Panc1 (cell line): ENCODE measurements around the gene HK3. TPM values are rescaled to one million over a fixed set of nuclear protein-coding genes. Genes with fewer than 3 reads are reported as not detected.

Experiments
- ATAC-seq: fragments of 200-7000 bp; cut with Tn5 transposase; 2 replicates; pipeline ENCODE4 v1.9.1; 2020; ENCODE audit warnings: mild to moderate bottlenecking, moderate library complexity
- BruUV-seq: library from RNA; stranded (reverse); fragments of 400-500 nt; replicated peaks from 2 replicates; lab custom pipeline; 2021; lab: Mats Ljungman, UMichigan
- CTCF ChIA-PET: fragments of 300-600 bp; sonication (Branson Sonifier 250); formaldehyde crosslinking; loops from one replicate; lab custom pipeline; 2022; ENCODE audit warnings: antibody characterized with exemption; lab: Charles Lee
- POLR2A ChIA-PET: fragments of 300-600 bp; sonication (Branson Sonifier 250); formaldehyde crosslinking; loops from one replicate; lab custom pipeline; 2022; ENCODE audit warnings: antibody characterized with exemption; lab: Charles Lee
- DNase-seq: peaks from one replicate; pipeline ENCODE4 v3.0.0-alpha.2; 2010; ENCODE audit warnings: low read depth, low spot score
- H3K27ac ChIP-seq: 2 replicates; pipeline ENCODE4 v1.5.1; 2011; ENCODE audit warnings: mild to moderate bottlenecking, low read length, inconsistent platforms
- H3K27me3 ChIP-seq: fragments of 200-500 bp; sonication (Bioruptor generic); 2 replicates; pipeline ENCODE4 v1.6.0; 2014; ENCODE audit warnings: low read length, inconsistent platforms; ENCODE audit not compliant: control insufficient read depth, insufficient read depth
- H3K36me3 ChIP-seq: fragments of 200-500 bp; sonication (Bioruptor generic); 2 replicates; pipeline ENCODE4 v1.5.1; 2014; ENCODE audit warnings: inconsistent platforms, mild to moderate bottlenecking, low read length, moderate library complexity; ENCODE audit not compliant: control insufficient read depth, insufficient read depth
- H3K4me1 ChIP-seq: 2 replicates; pipeline ENCODE4 v1.5.1; 2011; ENCODE audit warnings: inconsistent platforms, mild to moderate bottlenecking, low read length, moderate library complexity; ENCODE audit not compliant: control insufficient read depth, insufficient read depth
- H3K4me3 ChIP-seq, 2 experiments: 2 replicates each; pipeline ENCODE4 v1.5.1; 2011 to 2012; ENCODE audit warnings: low read depth in 2 of 2, low read length in 2 of 2, mild to moderate bottlenecking in 2 of 2, inconsistent platforms in 1 of 2, moderate library complexity in 1 of 2
- H3K9me3 ChIP-seq: fragments of 200-500 bp; sonication (Bioruptor generic); 2 replicates; pipeline ENCODE4 v1.5.1; 2014; ENCODE audit warnings: low read depth, mild to moderate bottlenecking, inconsistent platforms, low read length, moderate library complexity; ENCODE audit not compliant: control insufficient read depth, insufficient read depth
- CTCF ChIP-seq: fragments of 450-650 bp; IDR thresholded peaks from 2 replicates; pipeline ENCODE4 v1.5.1; 2017; ENCODE audit warnings: mild to moderate bottlenecking
- POLR2AphosphoS5 ChIP-seq: IDR thresholded peaks from 2 replicates; pipeline ENCODE4 v1.6.1; 2012; ENCODE audit warnings: mild to moderate bottlenecking, low read depth, low read length, moderate library complexity
- SIN3A ChIP-seq: IDR thresholded peaks from 2 replicates; pipeline ENCODE4 v1.6.1; 2012; ENCODE audit warnings: low read depth, mild to moderate bottlenecking, low read length, moderate library complexity, borderline replicate concordance; ENCODE audit not compliant: insufficient read depth
- TCF7L2 ChIP-seq: IDR thresholded peaks from 2 replicates; pipeline ENCODE4 v1.6.1; 2011; ENCODE audit warnings: mild to moderate bottlenecking, low read depth, low read length, inconsistent platforms
- in situ Hi-C: cut with HindIII; loops from 2 replicates; pipeline ENCODE4 v1.10.0; 2016; ENCODE audit warnings: low sequenced_read_pairs, low pct_unique_long_range_greater_than_20kb
- intact Hi-C: fragments of 100-400 bp; cut with micrococcal nuclease; formaldehyde crosslinking; loops from one replicate; pipeline ENCODE4 v1.10.0; 2022; ENCODE audit not compliant: unreplicated experiment
- total RNA-seq: library from RNA; stranded (reverse); gene quantifications from one replicate; pipeline ENCODE4 v1.2.1, GENCODE V29; 2021; ENCODE audit not compliant: unreplicated experiment
- TF ChIP-seq, protein P1 (sequence below), 2 experiments: IDR thresholded peaks; 2 replicates each; pipeline ENCODE4 v1.6.1; 2011 to 2012; ENCODE audit warnings: low read depth in 2 of 2, control low read depth in 1 of 2, low read length in 1 of 2, mild to moderate bottlenecking in 1 of 2, moderate library complexity in 1 of 2; ENCODE audit not compliant: insufficient read depth in 1 of 2

Gene HK3
- total RNA-seq, 1 experiment from 2014 or later, result not detected

DNA sequence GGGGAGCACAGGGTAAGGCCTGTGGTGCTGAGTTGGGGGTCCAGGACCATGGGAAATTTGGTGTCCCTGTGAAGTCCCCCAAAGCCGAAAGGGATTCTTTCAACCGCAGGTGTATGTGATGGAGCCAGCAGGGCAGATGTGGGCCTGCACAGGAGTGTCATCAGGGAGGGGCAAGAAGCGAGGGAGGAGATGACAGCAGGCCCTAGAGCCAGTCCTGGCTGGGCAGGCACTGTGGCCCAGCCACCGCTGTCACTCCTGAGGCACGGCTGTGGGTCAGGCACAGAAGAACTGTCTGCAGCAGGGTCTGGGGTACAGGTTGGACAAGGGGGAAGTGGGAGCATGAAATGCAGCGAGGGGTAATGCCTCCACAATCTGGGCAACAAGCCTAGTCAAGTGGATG, 4.8 kb downstream of the HK3 start:
- H3K4me3 ChIP-seq, result no peak overlapping the region
- intact Hi-C loops, result no loop called here
- ATAC-seq (no peak), DNase-seq (no peak)
- BruUV-seq, result no TSS peak
- in situ Hi-C loops, result no loop called here
- TF ChIP-seq CTCF (no peak), TCF7L2 (no peak), SIN3A (no peak), POLR2AphosphoS5 (no peak)
- TF ChIP-seq, protein P1, sequence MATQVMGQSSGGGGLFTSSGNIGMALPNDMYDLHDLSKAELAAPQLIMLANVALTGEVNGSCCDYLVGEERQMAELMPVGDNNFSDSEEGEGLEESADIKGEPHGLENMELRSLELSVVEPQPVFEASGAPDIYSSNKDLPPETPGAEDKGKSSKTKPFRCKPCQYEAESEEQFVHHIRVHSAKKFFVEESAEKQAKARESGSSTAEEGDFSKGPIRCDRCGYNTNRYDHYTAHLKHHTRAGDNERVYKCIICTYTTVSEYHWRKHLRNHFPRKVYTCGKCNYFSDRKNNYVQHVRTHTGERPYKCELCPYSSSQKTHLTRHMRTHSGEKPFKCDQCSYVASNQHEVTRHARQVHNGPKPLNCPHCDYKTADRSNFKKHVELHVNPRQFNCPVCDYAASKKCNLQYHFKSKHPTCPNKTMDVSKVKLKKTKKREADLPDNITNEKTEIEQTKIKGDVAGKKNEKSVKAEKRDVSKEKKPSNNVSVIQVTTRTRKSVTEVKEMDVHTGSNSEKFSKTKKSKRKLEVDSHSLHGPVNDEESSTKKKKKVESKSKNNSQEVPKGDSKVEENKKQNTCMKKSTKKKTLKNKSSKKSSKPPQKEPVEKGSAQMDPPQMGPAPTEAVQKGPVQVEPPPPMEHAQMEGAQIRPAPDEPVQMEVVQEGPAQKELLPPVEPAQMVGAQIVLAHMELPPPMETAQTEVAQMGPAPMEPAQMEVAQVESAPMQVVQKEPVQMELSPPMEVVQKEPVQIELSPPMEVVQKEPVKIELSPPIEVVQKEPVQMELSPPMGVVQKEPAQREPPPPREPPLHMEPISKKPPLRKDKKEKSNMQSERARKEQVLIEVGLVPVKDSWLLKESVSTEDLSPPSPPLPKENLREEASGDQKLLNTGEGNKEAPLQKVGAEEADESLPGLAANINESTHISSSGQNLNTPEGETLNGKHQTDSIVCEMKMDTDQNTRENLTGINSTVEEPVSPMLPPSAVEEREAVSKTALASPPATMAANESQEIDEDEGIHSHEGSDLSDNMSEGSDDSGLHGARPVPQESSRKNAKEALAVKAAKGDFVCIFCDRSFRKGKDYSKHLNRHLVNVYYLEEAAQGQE (IDR thresholded peaks at IDR 0.05; ENCODE audit: insufficient read depth in 1 of 2, low read depth in 2 of 2, low read length in 1 of 2), result no peak
- no peaks in the 10 kb centered on the region for H3K36me3 ChIP-seq
- no peaks in the 10 kb centered on the region for H3K4me1 ChIP-seq
- POLR2A ChIA-PET, result no interaction called here
- H3K9me3 ChIP-seq, result no peaks in the 10 kb centered on the region
- H3K27me3 ChIP-seq, result no peaks in the 10 kb centered on the region; the same call in 1 of the 2 replicates
- CTCF ChIA-PET, result no interaction called here
- no peak overlapping the region for H3K27ac ChIP-seq

DNA sequence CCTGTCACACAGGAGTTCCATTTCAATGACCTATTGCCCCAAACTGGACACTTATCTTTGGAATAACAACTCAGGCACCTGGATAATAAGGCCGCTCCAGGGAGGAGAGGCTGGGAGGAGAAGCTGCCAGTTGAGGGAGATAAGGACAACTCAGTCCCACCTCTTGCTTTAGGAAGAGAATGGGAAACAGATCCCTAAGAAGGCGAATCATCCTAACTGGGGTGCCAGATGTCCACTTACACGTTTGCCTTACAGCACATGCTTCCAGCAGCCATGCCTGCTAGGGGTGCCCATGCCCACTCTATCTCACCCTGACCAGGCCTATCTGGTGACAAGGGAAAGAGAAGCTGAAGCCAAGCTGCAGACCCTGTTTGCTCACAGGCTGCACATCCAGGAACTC, 6.5 kb downstream of the HK3 start:
- POLR2A ChIA-PET, result no interaction called here
- TF ChIP-seq POLR2AphosphoS5, result no peak
- TF ChIP-seq, protein P1 (IDR thresholded peaks at IDR 0.05; ENCODE audit: insufficient read depth in 1 of 2, low read depth in 2 of 2, low read length in 1 of 2), result no peak
- TF ChIP-seq SIN3A, result no peak
- TF ChIP-seq TCF7L2, result no peak
- no peak for TF ChIP-seq CTCF
- H3K27ac ChIP-seq, result no peak overlapping the region
- CTCF ChIA-PET, result no interaction called here
- no TSS peak for BruUV-seq
- DNase-seq, result no peak
- no peaks in the 10 kb centered on the region for H3K9me3 ChIP-seq
- intact Hi-C loops (no loop called here), in situ Hi-C loops (no loop called here)
- H3K27me3 ChIP-seq, result no peaks in the 10 kb centered on the region; the same call in 1 of the 2 replicates
- no peaks in the 10 kb centered on the region for H3K36me3 ChIP-seq
- no peak overlapping the region for H3K4me3 ChIP-seq
- no peak for ATAC-seq
- no peaks in the 10 kb centered on the region for H3K4me1 ChIP-seq
